HG03460 (cell line): Measurements from ENCODE around the gene TFF1.

Experiments
- ATAC-seq: cut with Tn5 transposase; IDR thresholded peaks from one replicate; pipeline ENCODE4 v1.9.1; 2021; ENCODE audit not compliant: unreplicated experiment

TFF1 gene

GRCh38 chr21:42319851-42320572, 46.3 kb downstream of the TFF1 start:
- ATAC-seq, result no peak

- ATAC-seq, result no peak
These were observed 47.0 kb downstream of the TFF1 start for GRCh38 chr21:42319376-42319775.

DNA sequence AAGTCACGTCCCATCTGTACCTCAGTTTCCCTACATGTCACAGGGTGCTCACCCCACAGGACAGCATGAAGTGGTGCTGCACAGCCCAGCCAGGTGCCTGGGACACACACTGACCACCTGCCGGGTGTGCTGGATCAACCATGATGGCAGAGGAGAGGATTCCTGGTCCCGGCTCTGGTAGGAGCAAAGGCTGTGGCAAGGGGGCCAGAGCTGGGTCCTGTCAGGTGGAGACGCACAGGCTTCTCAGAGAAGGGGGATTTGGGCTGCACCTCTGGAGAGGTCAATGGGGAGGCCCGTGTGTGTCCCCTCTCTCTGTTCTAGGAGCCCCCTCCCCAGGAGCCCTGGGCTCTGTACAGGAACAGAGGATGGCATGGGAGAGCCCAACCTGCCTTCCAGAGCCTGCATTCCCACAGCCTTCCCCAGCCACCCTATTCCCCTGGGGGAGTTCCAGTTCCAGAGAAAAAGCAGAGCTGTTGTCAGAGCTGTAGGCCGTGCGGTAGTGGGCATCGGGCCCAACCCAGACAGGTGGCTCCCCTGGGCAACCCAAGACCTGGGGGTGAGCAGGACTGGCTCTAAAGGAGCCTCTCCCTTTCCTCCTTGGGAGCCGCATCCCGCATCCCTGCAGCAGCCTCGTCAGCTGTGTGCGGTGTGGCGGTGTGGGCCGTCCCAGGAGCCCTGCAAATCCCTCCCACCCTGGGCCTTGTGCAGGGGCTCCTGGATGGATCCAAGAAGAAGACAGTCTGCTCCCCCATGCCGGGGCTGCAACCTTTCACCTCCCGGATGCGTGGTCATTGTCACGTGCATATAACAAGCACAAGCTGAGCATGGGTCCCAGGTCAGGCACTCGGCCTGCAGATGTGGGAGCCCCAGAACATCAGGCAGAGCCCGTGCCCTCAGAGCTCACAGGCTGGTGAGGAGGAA, 48.2 kb downstream of the TFF1 start:
- no peak for ATAC-seq

DNA sequence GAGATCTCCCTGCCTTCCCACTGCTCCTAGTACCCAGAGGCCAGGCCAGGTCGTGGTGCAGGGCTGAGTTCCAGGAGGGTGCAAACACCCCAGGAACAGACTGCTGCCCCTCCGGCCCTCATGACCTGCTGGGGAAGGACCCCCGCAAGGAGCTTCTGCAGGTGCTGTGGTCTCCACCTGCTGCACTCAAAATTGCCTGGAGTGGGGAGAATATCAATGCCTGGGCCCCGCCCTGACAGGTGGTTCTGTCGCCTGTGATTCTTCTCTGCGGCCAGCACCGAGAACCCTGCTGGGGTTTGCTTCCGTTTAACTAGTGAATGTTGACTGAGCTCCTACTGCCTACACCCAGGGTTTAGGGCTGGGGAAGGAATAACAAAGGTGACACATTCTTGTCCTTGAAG, 49.0 kb downstream of the TFF1 start:
- ATAC-seq, result no peak

DNA sequence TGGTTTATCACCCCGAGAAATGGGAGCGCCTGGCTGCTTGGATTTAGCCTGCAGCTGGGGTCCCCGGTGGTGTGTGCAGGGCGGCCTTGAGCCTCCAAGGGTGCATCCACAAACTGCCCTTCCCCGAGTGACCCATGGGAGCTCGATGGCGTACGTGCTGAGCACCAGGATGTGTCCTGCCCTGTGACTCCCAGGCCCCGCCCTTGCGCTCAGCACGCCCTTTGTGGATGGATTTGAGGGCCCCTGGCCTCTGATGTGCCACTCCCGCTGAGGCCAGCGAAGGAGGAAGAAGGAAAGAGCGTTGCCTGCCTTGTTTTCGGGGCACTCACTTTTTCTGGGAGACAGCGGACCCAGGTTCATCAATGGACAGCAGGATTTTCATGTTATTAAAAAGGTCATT, 49.4 kb downstream of the TFF1 start:
- no peak for ATAC-seq

DNA sequence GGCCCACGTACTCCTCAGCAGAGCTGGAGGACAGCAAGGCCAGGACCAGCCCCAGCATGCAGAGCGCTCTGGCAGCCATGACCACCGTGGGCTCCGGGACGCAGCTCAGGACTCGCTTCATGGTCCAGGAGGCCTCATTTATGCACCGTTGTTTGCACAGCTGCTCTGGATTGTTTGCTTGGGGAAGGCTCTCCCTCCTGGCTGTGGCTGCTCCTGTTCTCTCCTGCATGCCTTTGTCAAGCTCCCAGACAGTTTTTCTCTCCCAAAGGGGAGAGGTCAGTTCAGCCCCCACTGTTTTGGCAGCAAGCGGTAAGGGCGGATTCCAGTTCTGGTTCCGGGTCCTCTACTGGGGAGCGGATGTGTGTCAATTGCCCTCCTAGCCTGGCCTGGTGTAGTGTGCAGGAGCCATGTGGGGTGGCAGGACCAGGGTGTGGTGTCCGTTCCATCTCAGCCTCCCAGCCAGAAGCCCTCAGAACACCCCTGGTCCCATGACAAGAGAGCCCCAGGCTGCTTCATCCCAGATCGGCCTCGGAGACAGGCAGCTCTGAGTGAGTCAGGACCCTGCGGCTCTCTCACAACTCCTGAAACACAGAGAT, 50.9 kb downstream of the TFF1 start, which contains the start of gene TFF3:
Gene TFF3 (minus strand): TSS at position 114 of the 596 bp plus-strand sequence. CDS start 35 bp downstream, at position 79.
- ATAC-seq, result no peak

DNA sequence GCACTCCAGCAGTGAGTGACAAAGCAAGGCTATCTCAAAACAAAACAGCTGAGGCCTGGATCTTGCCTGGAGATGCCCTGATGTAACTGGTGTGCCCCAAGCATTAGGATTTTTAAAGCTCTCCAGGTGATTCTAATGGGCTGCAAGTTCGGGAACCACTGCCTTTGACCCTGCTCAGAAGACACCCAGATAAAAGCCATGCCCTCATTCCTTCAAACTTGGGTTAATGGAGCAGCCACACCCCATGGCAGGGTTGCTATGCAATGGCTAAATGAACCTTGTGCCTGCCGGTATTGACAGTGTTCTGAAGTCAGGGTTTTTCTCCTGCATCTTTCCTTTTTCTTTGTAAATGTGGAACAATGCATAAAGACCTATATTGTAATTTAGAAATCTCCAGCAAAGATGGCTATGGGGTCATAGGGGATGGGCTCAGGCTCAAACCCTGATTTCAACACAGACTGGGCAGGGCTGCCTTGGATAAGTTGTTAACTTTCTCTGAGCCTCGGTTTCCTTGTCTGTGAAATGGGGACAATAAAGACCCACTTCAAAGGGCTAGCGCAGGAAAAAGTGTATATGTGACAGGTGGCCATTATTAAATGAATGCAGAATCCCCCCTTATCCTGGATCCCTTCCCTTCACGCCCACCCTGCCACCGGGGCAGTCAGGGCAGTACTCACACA, 51.6 kb downstream of the TFF1 start:
- no peak for ATAC-seq

- no peak for ATAC-seq
These were observed 52.8 kb downstream of the TFF1 start for GRCh38 chr21:42313501-42313969.

DNA sequence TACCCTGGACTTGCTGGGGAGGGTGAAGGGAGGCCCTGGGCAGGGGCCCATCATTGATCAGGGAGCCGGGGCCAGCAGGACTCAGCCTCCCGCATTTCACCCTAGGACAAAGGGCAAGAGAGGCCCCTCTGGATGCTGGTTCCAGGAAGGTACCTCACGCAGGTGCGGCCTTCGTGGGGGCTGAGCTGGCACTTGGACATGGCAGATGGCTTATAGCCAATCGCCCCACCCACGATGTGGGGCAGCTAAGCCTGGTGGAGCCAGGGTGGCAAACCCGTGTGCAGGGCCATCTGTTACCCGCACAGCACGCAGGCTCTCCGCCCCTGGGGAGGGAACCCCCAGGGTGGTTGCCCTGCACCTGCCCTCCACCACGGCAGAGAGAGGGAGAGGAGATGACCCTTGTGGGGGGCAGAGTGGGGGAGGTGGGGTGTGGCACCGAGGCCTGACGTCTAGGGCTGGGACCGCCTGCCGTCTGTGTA, 53.7 kb downstream of the TFF1 start:
- ATAC-seq, result no peak
